ENCODE measurements around the gene GALR1.

The GALR1 gene

DNA sequence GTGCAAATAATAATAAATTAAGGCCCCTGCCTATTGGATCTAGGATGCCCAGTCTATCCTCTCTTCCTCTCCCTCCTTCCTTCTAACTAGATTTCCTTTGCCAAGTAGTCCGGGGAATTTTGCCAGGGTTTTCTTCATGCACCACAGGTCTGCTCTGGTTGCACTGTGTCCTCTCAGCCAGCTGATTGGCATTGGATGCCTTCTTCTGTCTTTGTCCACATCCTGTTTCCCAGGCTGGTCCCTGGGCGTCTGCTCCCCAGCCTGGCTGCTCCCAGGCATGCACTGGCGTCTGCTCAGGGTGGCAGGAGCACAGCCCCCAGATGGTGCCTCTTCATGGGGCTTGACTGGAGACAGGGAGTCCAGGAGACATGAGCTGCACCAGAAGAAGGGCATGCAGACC lies 66.4 kb downstream of the GALR1 start:
- peaks cover 12% of the 10 kb centered on the region for H3K27me3 ChIP-seq (ENCODE audit: insufficient read depth, poor library complexity, severe bottlenecking)
- H3K4me3 ChIP-seq (replicated peaks; ENCODE audit: insufficient read depth, low read length): no peak overlapping the region
- H3K27ac ChIP-seq (replicated peaks): no peak overlapping the region
- no peak for DNase-seq (ENCODE audit: low read depth in 1 of 2, low spot score in 1 of 2)
- TF ChIP-seq GABPA (IDR thresholded peaks at IDR 0.05; ENCODE audit: low read depth): no peak
- no peak for TF ChIP-seq POLR2AphosphoS5 (IDR thresholded peaks at IDR 0.05; ENCODE audit: low read depth)
- TF ChIP-seq, protein P1, sequence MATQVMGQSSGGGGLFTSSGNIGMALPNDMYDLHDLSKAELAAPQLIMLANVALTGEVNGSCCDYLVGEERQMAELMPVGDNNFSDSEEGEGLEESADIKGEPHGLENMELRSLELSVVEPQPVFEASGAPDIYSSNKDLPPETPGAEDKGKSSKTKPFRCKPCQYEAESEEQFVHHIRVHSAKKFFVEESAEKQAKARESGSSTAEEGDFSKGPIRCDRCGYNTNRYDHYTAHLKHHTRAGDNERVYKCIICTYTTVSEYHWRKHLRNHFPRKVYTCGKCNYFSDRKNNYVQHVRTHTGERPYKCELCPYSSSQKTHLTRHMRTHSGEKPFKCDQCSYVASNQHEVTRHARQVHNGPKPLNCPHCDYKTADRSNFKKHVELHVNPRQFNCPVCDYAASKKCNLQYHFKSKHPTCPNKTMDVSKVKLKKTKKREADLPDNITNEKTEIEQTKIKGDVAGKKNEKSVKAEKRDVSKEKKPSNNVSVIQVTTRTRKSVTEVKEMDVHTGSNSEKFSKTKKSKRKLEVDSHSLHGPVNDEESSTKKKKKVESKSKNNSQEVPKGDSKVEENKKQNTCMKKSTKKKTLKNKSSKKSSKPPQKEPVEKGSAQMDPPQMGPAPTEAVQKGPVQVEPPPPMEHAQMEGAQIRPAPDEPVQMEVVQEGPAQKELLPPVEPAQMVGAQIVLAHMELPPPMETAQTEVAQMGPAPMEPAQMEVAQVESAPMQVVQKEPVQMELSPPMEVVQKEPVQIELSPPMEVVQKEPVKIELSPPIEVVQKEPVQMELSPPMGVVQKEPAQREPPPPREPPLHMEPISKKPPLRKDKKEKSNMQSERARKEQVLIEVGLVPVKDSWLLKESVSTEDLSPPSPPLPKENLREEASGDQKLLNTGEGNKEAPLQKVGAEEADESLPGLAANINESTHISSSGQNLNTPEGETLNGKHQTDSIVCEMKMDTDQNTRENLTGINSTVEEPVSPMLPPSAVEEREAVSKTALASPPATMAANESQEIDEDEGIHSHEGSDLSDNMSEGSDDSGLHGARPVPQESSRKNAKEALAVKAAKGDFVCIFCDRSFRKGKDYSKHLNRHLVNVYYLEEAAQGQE (IDR thresholded peaks at IDR 0.05; ENCODE audit: insufficient replicate concordance, low read depth): no peak
- TF ChIP-seq SPI1 (IDR thresholded peaks at IDR 0.05; ENCODE audit: borderline replicate concordance, low read depth): no peak
- TF ChIP-seq, protein P2, sequence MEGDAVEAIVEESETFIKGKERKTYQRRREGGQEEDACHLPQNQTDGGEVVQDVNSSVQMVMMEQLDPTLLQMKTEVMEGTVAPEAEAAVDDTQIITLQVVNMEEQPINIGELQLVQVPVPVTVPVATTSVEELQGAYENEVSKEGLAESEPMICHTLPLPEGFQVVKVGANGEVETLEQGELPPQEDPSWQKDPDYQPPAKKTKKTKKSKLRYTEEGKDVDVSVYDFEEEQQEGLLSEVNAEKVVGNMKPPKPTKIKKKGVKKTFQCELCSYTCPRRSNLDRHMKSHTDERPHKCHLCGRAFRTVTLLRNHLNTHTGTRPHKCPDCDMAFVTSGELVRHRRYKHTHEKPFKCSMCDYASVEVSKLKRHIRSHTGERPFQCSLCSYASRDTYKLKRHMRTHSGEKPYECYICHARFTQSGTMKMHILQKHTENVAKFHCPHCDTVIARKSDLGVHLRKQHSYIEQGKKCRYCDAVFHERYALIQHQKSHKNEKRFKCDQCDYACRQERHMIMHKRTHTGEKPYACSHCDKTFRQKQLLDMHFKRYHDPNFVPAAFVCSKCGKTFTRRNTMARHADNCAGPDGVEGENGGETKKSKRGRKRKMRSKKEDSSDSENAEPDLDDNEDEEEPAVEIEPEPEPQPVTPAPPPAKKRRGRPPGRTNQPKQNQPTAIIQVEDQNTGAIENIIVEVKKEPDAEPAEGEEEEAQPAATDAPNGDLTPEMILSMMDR (IDR thresholded peaks at IDR 0.05; ENCODE audit: insufficient read depth, low read length): no peak

DNA sequence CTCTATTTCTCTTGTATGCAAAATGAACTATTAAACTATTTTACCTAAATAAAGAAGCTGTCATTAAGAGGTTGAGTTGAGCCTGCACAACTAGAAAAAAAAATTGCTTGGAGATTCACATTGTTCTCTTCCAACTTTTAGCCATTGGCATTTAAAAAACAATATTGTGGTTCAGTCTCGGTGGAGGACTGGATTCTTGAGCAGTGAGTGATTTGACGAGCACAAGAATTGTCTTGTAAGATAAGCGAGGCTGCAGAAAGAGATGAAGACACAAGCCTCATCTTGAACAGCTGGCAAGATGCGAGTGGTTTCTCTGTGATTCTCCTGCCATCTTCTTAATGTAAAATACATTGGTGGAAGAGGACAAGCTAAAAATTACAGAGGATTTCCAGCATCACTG lies 67.0 kb downstream of the GALR1 start:
- no peak for DNase-seq (ENCODE audit: low read depth in 1 of 2, low spot score in 1 of 2)
- Histone ChIP-seq H3K4me3 (replicated peaks; ENCODE audit: insufficient read depth, low read length) (no peak overlapping the region), H3K27ac (replicated peaks) (no peak overlapping the region), H3K27me3 (ENCODE audit: insufficient read depth, poor library complexity, severe bottlenecking) (peaks cover 10% of the 10 kb centered on the region)
- TF ChIP-seq SPI1 (IDR thresholded peaks at IDR 0.05; ENCODE audit: borderline replicate concordance, low read depth) (no peak), GABPA (IDR thresholded peaks at IDR 0.05; ENCODE audit: low read depth) (no peak), POLR2AphosphoS5 (IDR thresholded peaks at IDR 0.05; ENCODE audit: low read depth) (no peak)
- TF ChIP-seq, protein P1 (IDR thresholded peaks at IDR 0.05; ENCODE audit: insufficient replicate concordance, low read depth): no peak
- TF ChIP-seq, protein P2 (IDR thresholded peaks at IDR 0.05; ENCODE audit: insufficient read depth, low read length): no peak

DNA sequence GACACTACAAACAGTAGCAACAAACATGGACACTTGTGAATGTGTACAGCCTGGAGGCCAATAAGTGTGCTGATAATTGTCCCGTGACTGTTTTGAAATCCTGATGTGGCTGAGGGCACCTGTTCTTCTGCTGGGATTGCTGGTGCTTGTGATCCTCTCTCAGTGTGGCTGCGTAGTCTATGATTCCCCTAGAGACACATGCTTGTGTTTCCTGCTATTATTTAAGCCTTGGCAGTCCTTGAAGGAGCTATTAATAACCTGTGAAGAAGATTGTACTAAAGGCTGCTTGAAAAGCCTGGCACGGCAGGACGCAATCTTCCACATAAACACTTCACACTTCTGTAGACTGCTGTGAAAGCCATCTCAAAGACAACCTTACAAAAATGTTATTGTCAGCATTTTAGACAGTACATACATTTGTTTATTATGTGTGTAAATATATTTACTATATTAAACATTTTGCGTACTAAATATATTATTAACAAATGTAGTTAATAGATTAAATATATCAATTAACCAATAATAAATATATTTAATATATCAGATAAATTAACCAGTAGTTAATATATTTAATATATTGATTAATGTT lies 71.4 kb downstream of the GALR1 start:
- DNase-seq (ENCODE audit: low read depth in 1 of 2, low spot score in 1 of 2): no peak

More for the DNA sequence above, 71.4 kb downstream of the GALR1 start:
- Histone ChIP-seq H3K4me3 (replicated peaks; ENCODE audit: insufficient read depth, low read length) (no peak overlapping the region), H3K27ac (replicated peaks) (no peak overlapping the region), H3K27me3 (ENCODE audit: insufficient read depth, poor library complexity, severe bottlenecking) (peaks cover 5% of the 10 kb centered on the region)
- TF ChIP-seq POLR2AphosphoS5 (IDR thresholded peaks at IDR 0.05; ENCODE audit: low read depth) (no peak), SPI1 (IDR thresholded peaks at IDR 0.05; ENCODE audit: borderline replicate concordance, low read depth) (no peak), GABPA (IDR thresholded peaks at IDR 0.05; ENCODE audit: low read depth) (no peak)
- TF ChIP-seq, protein P1 (IDR thresholded peaks at IDR 0.05; ENCODE audit: insufficient replicate concordance, low read depth): no peak
- TF ChIP-seq, protein P2 (IDR thresholded peaks at IDR 0.05; ENCODE audit: insufficient read depth, low read length): no peak
